Measurements from ENCODE around the gene FAM83E. TPM values are rescaled to one million over a fixed set of nuclear protein-coding genes. Genes with fewer than 3 reads are reported as not detected.

The FAM83E gene
- polyA plus RNA-seq, 1 experiment = 0.16 TPM

DNA sequence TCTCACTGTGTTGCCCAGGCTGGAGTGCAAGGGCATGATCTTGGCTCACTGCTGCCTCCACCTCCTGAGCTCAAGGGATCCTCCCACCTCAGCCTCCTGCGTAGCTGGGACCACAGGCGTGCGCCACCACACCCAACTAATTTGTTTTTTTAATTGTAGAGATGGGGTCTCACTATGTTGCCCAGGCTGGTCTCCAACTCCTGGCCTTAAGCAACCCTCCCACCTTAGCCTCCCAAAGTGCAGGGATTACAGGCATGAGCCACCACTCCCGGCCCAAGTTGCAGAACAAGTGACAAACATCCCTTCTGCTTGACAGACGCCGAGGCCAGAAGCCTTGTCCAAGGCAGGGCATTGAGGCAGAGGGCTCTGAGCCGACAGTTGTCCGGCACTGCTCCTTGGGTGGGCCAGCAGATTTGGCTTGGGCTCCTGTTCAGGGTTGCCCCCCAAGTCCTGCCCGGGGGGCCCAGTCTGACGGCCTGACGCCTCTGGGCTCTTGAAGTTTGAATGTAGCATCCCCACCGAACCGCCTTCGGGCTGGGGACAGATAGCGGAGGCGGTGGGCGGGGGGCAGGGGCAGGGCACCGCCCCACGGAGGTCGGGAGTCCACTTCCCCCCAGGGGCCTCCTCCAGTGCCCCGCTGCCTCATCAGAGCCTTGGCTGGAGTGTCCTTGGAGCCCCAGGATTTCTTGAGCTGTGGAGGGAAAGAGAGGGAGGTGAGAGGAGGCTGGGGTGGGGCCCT is 14.0 kb downstream of the FAM83E start:
- H3K27me3 ChIP-seq (ENCODE audit: control insufficient read depth, insufficient read depth, low read length) = no peaks in the 10 kb centered on the region
- no peak for TF ChIP-seq CTCF (IDR thresholded peaks at IDR 0.05; ENCODE audit: insufficient read depth, low read depth, low read length)
- no peak for DNase-seq (ENCODE audit: low read depth)
- POLR2A ChIA-PET = no interaction called here
- no peaks in the 10 kb centered on the region for H3K36me3 ChIP-seq (ENCODE audit: control insufficient read depth, insufficient read depth, low read length)
- CTCF ChIA-PET = interaction anchor here (0.7 to 1.5 kb wide), 2 partner anchors 12 to 94 kb away, joined by 3 to 5 read pairs; no protein-coding TSS in a partner anchor
- H3K4me3 ChIP-seq (ENCODE audit: low read depth, low read length) = no peak overlapping the region

- TF ChIP-seq CTCF (IDR thresholded peaks at IDR 0.05; ENCODE audit: insufficient read depth, low read depth, low read length) = no peak
- no peak for DNase-seq (ENCODE audit: low read depth)
- H3K27me3 ChIP-seq (ENCODE audit: control insufficient read depth, insufficient read depth, low read length) = no peaks in the 10 kb centered on the region
- POLR2A ChIA-PET = no interaction called here
- CTCF ChIA-PET = interaction anchor here (0.9 to 1.1 kb wide), 3 partner anchors 10 kb away, joined by 3 to 4 read pairs (median 3); no protein-coding TSS in a partner anchor
- H3K4me3 ChIP-seq (ENCODE audit: low read depth, low read length) = no peak overlapping the region
- no peaks in the 10 kb centered on the region for H3K36me3 ChIP-seq (ENCODE audit: control insufficient read depth, insufficient read depth, low read length)
These were observed 15.7 kb downstream of the FAM83E start for GRCh38 chr19:48598996-48599700.

- ChIA-PET CTCF (interaction anchor here (1.1 kb wide), 1 partner anchor 11 kb away, joined by 3 read pairs; no protein-coding TSS in a partner anchor), POLR2A (no interaction called here)
- H3K27me3 ChIP-seq (ENCODE audit: control insufficient read depth, insufficient read depth, low read length) = no peaks in the 10 kb centered on the region
- TF ChIP-seq CTCF (IDR thresholded peaks at IDR 0.05; ENCODE audit: insufficient read depth, low read depth, low read length) = no peak
- H3K36me3 ChIP-seq (ENCODE audit: control insufficient read depth, insufficient read depth, low read length) = no peaks in the 10 kb centered on the region
- no peak for DNase-seq (ENCODE audit: low read depth)
- no peak overlapping the region for H3K4me3 ChIP-seq (ENCODE audit: low read depth, low read length)
These were observed 18.0 kb downstream of the FAM83E start for GRCh38 chr19:48596679-48597465.

GRCh38 chr19:48596237-48596636 is 18.6 kb downstream of the FAM83E start:
- DNase-seq (ENCODE audit: low read depth) = no peak
- ChIA-PET POLR2A (no interaction called here), CTCF (no interaction called here)
- TF ChIP-seq CTCF (IDR thresholded peaks at IDR 0.05; ENCODE audit: insufficient read depth, low read depth, low read length) = no peak
- Histone ChIP-seq H3K4me3 (ENCODE audit: low read depth, low read length) (no peak overlapping the region), H3K27me3 (ENCODE audit: control insufficient read depth, insufficient read depth, low read length) (no peaks in the 10 kb centered on the region), H3K36me3 (ENCODE audit: control insufficient read depth, insufficient read depth, low read length) (no peaks in the 10 kb centered on the region)

GRCh38 chr19:48595833-48596232 is 19.0 kb downstream of the FAM83E start:
- DNase-seq (ENCODE audit: low read depth) = no peak
- ChIA-PET CTCF (interaction anchor here (1.3 to 2.4 kb wide), 3 partner anchors 11 to 106 kb away, joined by 3 to 12 read pairs (median 6); partner anchors contain the start of gene SPACA4), POLR2A (no interaction called here)

More at GRCh38 chr19:48595833-48596232, 19.0 kb downstream of the FAM83E start:
- Histone ChIP-seq H3K27me3 (ENCODE audit: control insufficient read depth, insufficient read depth, low read length) (no peaks in the 10 kb centered on the region), H3K36me3 (ENCODE audit: control insufficient read depth, insufficient read depth, low read length) (no peaks in the 10 kb centered on the region), H3K4me3 (ENCODE audit: low read depth, low read length) (no peak overlapping the region)
- TF ChIP-seq CTCF (IDR thresholded peaks at IDR 0.05; ENCODE audit: insufficient read depth, low read depth, low read length) = no peak

Measured in BJ (cell line).